Left ventricle myocardium inferior (tissue), 1 donor: ENCODE measurements around the gene TLL2. TPM values are rescaled to one million over a fixed set of nuclear protein-coding genes. Genes with fewer than 3 reads are reported as not detected.
A peak's percentile ranks its signal among the peaks of the same experiment; 100 is the strongest.

Source experiments
- DNase-seq: peaks from one replicate; pipeline ENCODE4 v3.0.0-alpha.2; 2020
- H3K27ac ChIP-seq: fragments of 200-600 bp; replicated peaks from 2 replicates; pipeline ENCODE4 v1.8.0; 2021
- H3K27me3 ChIP-seq: fragments of 200-600 bp; 2 replicates; pipeline ENCODE4 v1.8.0; 2021; ENCODE audit warnings: low read depth
- H3K36me3 ChIP-seq: fragments of 200-600 bp; 2 replicates; pipeline ENCODE4 v1.8.0; 2021
- H3K4me1 ChIP-seq: fragments of 200-600 bp; 2 replicates; pipeline ENCODE4 v1.8.0; 2021
- H3K4me3 ChIP-seq: fragments of 200-600 bp; 2 replicates; pipeline ENCODE4 v1.8.0; 2021; ENCODE audit warnings: mild to moderate bottlenecking, moderate library complexity
- H3K9me3 ChIP-seq: fragments of 200-600 bp; replicated peaks from 2 replicates; pipeline ENCODE4 v1.8.0; 2021
- intact Hi-C: fragments of 100-400 bp; cut with micrococcal nuclease; formaldehyde crosslinking; loops from one replicate; pipeline ENCODE4 v1.11.0; 2022
- total RNA-seq: library from RNA; stranded (reverse); fragmentation: NEBNext Ultra II Directional; extraction: Animal tissue kit (Norgen Biotek cat#: 25700); gene quantifications from one replicate; pipeline ENCODE4 v1.2.1, GENCODE V29; 2021
- TF ChIP-seq, protein P1 (sequence below): fragments of 200-600 bp; IDR thresholded peaks from 2 replicates; pipeline ENCODE4 v1.8.0; 2021; ENCODE audit warnings: antibody characterized with exemption, mild to moderate bottlenecking, borderline replicate concordance
- donor health status: DM: no; HTN: yes; CAD: no; lungs with severe emphysema.

The TLL2 gene
- total RNA-seq, 1 donor from 2014 or later: 7.0 TPM

DNA sequence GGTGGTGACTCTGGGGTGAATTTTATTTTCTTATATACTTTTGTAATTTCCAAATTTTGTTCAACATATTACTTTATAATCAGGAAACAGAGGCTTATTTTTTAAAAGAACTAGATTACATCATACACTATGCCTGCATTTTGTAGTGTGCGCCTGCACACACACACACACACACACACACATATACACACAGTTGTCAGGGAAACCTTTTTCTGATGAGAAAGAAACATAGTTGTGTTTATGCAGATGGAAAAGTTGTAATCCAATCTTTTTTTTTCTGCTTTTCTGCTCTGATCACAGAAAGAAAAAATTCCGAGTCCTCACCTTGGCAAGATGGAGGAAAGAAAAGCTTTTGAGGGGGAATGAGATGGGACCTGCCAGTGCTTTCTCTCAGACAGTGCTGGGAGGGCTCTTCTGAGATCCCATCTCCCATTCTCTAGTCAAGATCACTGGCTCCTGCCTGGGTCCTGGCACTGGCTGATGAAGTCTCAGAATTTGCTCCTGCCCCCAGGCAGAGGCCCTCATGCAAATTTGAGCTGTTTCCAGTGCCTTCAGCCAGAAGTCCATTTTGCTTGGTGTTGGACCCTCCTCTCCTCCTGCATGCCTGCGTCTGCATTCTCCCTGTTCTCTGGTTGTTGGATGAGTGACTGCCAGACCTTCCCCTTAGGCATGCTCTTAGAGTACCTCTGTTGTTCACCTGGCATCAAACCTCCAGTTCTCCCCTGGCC is 59.7 kb downstream of the TLL2 start:
- Histone ChIP-seq H3K4me3 (no peak overlapping the region), H3K36me3 (no peaks in the 10 kb centered on the region), H3K27me3 (no peaks in the 10 kb centered on the region), H3K9me3 (no peaks in the 10 kb centered on the region), H3K27ac (no peak overlapping the region), H3K4me1 (no peaks in the 10 kb centered on the region)
- intact Hi-C loops: no loop called here
- DNase-seq: no peak
- TF ChIP-seq, protein P1, sequence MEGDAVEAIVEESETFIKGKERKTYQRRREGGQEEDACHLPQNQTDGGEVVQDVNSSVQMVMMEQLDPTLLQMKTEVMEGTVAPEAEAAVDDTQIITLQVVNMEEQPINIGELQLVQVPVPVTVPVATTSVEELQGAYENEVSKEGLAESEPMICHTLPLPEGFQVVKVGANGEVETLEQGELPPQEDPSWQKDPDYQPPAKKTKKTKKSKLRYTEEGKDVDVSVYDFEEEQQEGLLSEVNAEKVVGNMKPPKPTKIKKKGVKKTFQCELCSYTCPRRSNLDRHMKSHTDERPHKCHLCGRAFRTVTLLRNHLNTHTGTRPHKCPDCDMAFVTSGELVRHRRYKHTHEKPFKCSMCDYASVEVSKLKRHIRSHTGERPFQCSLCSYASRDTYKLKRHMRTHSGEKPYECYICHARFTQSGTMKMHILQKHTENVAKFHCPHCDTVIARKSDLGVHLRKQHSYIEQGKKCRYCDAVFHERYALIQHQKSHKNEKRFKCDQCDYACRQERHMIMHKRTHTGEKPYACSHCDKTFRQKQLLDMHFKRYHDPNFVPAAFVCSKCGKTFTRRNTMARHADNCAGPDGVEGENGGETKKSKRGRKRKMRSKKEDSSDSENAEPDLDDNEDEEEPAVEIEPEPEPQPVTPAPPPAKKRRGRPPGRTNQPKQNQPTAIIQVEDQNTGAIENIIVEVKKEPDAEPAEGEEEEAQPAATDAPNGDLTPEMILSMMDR: no peak

DNA sequence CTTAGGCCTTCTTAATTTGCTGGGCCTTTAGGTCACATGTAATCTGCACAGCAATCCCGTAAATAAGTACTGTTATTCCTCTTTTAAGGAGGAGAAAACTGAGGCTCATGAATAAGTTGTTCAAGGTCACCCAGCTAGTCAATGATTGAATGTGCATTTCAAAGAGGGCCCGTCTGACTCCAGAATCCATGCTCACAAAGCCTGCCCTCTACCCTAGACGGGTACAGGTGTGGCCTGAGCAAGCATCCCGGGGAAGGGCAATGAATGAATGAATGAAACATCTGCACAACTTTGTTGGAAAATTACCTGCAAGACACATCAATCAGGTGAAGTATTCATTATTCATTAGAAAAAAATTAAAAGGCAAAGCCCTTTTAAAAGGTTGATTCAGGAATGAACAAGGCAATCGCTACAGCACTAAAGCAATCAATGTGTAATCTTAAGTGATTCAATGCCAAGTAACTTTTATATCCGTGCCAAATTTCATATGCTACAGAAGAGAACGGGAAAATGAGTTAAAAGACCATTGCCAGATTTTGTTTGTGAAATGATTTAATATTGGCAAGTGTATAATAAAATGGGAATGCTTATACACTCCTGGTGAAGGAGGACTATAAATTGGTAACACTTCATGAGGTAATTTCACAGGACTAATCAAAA is 61.1 kb downstream of the TLL2 start:
- Histone ChIP-seq H3K4me1 (peaks cover 6% of the 10 kb centered on the region), H3K4me3 (no peak overlapping the region), H3K27ac (no peak overlapping the region), H3K36me3 (no peaks in the 10 kb centered on the region), H3K9me3 (no peaks in the 10 kb centered on the region), H3K27me3 (no peaks in the 10 kb centered on the region)
- DNase-seq: no peak
- TF ChIP-seq, protein P1: no peak
- intact Hi-C loops: no loop called here

DNA sequence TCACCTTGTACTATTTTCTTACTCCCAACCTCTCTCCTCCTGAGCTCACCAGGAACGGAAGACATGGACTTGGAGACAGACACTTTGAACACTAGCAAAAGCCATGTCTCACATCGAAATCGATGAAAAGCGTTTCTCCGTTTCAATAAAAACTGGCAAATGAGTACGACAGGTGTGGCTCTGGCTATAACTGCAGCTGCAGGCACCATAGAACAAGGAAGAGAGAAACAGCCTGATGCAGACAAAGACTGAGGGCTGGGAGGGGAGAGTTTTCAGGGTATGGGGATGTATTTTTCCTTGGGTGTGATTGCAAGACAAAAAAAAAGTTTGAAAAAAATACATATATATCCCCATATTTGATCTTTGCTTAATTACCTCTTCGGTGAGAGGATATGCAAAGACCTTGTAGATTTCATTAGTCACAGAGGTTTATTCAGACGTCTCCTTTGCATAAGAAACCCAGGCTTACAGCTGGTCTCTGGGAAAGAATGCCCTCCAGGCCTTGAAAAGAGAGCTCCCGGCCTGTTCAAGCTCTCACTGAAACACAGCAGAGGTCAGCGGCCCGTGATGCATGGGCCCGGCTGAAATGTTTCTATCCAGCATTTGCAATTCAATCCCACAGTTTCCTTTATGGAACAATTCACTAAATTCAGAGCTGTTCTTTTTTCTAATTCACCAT is 63.1 kb downstream of the TLL2 start:
- intact Hi-C loops: no loop called here
- Histone ChIP-seq H3K4me1 (peaks cover 16% of the 10 kb centered on the region), H3K4me3 (no peak overlapping the region), H3K36me3 (no peaks in the 10 kb centered on the region), H3K27me3 (no peaks in the 10 kb centered on the region), H3K9me3 (no peaks in the 10 kb centered on the region), H3K27ac (no peak overlapping the region)
- TF ChIP-seq, protein P1: no peak
- DNase-seq: no peak

DNA sequence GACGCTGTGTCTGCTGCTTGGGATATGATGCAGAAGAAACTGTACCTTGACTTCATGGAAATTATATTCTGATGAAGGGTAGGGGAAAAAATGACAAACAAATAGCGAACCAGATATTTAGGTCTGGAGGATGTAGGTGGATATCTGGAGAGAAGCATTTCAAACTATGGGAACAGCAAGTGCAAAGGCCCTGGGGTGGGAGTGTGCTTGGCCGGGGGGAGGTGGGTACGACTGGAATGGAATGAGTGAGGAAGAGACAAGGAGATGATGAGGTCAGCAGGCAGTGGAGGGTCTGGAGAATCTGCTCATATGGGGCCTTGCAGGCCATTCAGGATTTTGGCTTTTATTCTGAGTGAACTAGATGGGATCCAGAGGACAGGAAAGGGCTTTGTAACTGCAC is 65.2 kb downstream of the TLL2 start:
- Histone ChIP-seq H3K4me1 (peaks cover 16% of the 10 kb centered on the region), H3K27ac (peak overlapping the region; percentile 61), H3K27me3 (no peaks in the 10 kb centered on the region), H3K4me3 (no peak overlapping the region), H3K9me3 (no peaks in the 10 kb centered on the region), H3K36me3 (no peaks in the 10 kb centered on the region)
- TF ChIP-seq, protein P1: no peak
- intact Hi-C loops: no loop called here
- DNase-seq: no peak

DNA sequence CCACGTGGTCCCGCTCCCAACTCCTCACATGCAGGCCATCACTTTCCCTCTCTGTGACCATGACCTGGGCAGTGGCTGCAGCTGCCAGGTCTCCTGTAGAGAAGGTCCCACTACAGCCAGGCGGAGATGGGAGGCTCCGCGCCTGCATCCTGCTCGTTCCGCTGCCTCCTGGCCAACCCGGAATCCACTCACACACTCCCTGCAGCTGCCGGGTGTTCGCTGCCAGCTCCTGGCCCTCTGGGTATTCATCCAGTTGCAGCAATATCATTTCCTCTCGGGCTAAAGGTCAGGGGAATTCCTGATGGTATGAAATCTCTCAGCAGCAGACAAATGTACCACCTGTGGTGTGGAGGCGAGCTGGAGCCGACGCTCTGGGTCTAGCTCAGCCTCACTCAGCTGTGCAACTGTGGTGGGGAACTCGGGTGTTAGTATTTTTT is 65.7 kb downstream of the TLL2 start:
- no peaks in the 10 kb centered on the region for H3K9me3 ChIP-seq
- no peaks in the 10 kb centered on the region for H3K36me3 ChIP-seq
- H3K27me3 ChIP-seq: no peaks in the 10 kb centered on the region
- H3K4me3 ChIP-seq: no peak overlapping the region
- peaks cover 16% of the 10 kb centered on the region for H3K4me1 ChIP-seq
- TF ChIP-seq, protein P1: no peak
- peak; percentile 84 for DNase-seq
- intact Hi-C loops: no loop called here
- peak overlapping the region; percentile 61 for H3K27ac ChIP-seq
